Stimulated activated naive CD8-positive, alpha-beta T cell treated with anti-CD3 and anti-CD28 coated beads, Interleukin-15, Interleukin-2, amounts not matched to agents 100 U/mL and 50 U/mL, for 24 hours (primary cell): ENCODE data around the gene MAPRE2.

Experiments
- ATAC-seq: fragments of 150-1000 bp; cut with Tn5 transposase; one replicate; pipeline ENCODE4 v1.10.0; 2021
- DNase-seq: peaks from one replicate; pipeline ENCODE4 v3.0.0; 2021

MAPRE2 gene

GRCh38 chr18:35182151-35182550 is 140.9 kb downstream of the MAPRE2 start:
- no peak for ATAC-seq
- DNase-seq, result no peak

GRCh38 chr18:35183886-35184285 is 142.7 kb downstream of the MAPRE2 start:
- ATAC-seq, result no peak
- no peak for DNase-seq

DNA sequence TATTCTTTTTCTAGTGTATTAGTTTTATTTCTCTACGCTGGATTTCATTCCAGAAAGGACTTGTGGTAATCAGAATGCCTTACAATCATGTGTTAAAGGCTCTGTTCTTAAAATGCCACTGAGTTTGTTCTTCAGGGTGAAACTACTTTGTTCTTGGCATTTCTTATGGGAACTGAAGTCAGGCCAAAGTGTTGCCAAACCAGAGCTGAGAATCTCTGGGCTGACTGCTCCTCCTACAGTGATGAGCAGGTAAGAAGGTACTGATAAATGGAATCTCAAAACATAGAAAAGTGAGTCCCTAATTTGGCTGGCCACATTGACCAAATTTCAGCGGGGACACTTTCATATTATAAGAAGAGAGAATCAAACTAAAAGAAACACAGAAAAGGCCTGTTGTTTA is 144.6 kb downstream of the MAPRE2 start:
- ATAC-seq (no peak), DNase-seq (no peak)

DNA sequence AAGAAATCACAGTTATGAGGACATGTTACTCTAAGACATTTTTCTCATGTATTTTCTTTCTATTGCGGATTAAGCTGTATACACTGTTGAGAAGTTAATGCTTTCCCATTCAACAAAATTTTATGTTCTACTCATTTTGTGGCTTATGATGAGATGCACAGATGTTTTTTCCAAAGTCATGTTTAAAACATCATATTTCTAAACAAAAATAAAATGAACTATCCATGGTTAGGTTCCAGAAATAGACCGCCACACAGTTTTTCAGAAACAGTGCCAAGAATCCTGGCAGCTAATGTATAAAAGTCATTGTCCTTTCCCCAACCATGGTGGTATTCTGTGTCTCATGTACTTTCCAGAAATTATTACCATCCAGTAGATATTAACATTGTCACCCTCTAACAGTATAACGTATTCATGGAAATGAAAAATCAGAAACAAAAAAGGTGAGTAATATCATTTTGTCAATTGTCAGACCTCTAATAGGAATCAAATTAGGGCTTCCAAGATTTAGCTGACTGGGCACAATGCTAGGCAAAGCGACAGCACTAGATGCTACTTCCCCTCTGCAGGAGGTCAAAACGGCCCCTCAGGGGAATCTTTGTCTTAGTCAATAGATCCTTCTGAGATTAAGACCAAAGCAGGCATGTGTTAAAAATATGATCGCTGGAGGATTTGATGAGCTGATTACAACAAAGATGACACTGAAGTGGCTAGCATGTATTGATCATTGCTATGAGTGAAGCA is 145.2 kb downstream of the MAPRE2 start:
- ATAC-seq (no peak), DNase-seq (no peak)

- no peak for ATAC-seq
- DNase-seq, result no peak
These were observed 148.3 kb downstream of the MAPRE2 start for GRCh38 chr18:35189510-35189909.

DNA sequence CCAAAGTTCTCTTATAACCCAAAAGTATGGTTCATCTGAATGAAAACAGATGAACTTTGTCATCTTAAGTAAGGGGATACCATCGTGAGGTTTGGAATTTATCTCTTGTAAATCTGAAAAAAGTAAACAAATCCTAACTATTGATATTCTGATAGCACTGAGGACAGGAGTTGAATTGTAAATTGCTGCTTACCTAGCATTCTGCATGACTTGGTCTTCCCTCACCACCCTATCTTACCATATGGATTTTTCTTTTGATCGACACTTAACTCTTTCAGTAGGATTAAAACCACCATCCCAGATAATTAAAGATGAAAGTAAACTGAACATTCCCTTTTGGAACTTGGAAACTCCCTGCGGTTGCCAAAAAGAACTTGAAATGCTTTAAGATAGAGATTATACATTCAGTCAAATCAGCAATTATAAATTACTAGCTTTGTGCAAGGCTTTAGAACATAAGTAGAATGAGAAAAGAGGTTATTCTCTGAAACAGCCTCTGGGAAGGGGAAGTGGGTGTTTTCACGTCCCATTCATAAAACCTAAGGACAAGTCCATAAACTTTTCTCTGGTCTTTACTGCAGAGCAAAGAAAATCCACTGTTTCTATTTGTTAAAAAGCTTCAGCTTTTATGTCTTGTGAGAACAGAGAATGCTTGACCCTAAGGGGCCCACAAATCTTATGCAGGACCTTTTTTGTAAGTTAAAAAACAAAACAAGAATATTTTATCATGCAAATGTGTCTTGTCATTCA is 149.9 kb downstream of the MAPRE2 start:
- no peak for ATAC-seq
- no peak for DNase-seq

GRCh38 chr18:35191698-35192025 is 150.4 kb downstream of the MAPRE2 start:
- DNase-seq, result no peak
- ATAC-seq, result no peak

DNA sequence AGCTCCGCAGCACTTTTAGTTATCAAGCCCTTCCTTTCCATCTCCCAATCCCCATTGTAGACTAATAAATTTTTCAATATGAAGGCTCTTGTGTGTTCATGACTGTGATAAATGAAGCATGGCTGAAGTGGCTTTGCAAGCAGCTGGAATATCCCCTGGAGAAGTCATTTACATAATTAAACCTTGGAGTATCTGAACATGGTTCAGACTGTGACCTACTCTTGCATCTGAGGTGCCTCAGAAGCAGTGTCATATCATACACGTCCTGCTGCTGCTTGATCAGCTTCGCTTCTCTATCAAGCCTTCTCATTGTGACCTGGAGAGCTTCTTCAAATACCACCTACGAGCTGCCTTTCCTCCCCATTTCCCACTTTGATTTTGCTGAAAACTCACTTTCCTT is 151.2 kb downstream of the MAPRE2 start:
- no peak for DNase-seq
- no peak for ATAC-seq
